ENCODE data around the gene SPINK9.

SPINK9 gene

DNA sequence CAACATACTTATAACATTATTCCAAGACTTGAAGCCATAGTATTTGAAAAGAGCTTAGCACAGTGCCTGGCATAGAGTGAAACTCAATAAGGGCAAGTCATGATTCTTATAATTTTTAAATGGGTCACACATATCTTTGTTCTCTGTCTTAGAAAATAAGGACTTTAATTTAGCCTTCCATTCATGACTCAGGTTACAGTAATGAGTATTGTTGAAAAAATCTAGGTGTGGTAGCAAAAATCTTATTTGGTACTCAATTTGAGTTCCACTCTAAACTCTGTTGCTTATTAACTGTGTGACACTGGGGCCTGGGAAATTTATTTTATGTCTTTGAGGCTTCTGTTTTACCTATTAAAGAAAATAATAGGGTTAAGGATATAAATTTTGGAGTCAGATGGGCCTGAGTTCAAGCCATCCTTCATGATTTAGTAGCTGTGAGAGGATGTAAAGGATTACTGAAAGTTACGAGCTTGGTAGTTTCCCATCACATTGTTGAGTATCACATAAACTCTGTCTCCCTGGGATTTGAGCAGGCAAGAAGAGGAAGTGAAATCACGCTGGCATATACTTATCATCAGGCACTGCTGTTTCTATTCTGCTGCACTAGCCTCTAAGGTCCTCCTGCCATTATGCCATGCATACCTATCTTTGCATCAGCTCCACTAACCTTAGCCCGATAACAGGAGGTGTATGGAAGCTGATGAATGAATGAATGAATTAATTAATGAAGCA, 1.5 kb downstream of the SPINK9 start:
- Histone ChIP-seq H3K4me1 (ENCODE audit: insufficient read depth, low read length, poor library complexity, severe bottlenecking) (no peaks in the 10 kb centered on the region), H4K20me1 (ENCODE audit: insufficient read depth, low read length, poor library complexity, severe bottlenecking) (no peaks in the 10 kb centered on the region), H3K9me3 (ENCODE audit: insufficient read depth, low read depth, low read length) (no peaks in the 10 kb centered on the region), H3F3A (ENCODE audit: low read depth) (no peaks in the 10 kb centered on the region), H3K79me2 (ENCODE audit: insufficient read depth, low read length) (no peaks in the 10 kb centered on the region), H3K36me3 (ENCODE audit: insufficient read depth, low read length) (no peaks in the 10 kb centered on the region), H3K27me3 (ENCODE audit: insufficient read depth, low read length, poor library complexity, severe bottlenecking) (no peaks in the 10 kb centered on the region), H3K4me2 (ENCODE audit: low read depth, low read length, poor library complexity, severe bottlenecking) (no peak overlapping the region), H2AFZ (ENCODE audit: low read length) (no peak overlapping the region), H3K4me3 (ENCODE audit: low read length, poor library complexity, severe bottlenecking) (no peak overlapping the region), H3K9me2 (replicated peaks; ENCODE audit: low read depth, low read length) (no peaks in the 10 kb centered on the region), H3K9ac (ENCODE audit: low read depth, low read length, poor library complexity, severe bottlenecking) (no peak overlapping the region)
- TF ChIP-seq EZH2phosphoT487 (IDR thresholded peaks at IDR 0.05; ENCODE audit: borderline replicate concordance), result no peak
- TF ChIP-seq, protein P1, sequence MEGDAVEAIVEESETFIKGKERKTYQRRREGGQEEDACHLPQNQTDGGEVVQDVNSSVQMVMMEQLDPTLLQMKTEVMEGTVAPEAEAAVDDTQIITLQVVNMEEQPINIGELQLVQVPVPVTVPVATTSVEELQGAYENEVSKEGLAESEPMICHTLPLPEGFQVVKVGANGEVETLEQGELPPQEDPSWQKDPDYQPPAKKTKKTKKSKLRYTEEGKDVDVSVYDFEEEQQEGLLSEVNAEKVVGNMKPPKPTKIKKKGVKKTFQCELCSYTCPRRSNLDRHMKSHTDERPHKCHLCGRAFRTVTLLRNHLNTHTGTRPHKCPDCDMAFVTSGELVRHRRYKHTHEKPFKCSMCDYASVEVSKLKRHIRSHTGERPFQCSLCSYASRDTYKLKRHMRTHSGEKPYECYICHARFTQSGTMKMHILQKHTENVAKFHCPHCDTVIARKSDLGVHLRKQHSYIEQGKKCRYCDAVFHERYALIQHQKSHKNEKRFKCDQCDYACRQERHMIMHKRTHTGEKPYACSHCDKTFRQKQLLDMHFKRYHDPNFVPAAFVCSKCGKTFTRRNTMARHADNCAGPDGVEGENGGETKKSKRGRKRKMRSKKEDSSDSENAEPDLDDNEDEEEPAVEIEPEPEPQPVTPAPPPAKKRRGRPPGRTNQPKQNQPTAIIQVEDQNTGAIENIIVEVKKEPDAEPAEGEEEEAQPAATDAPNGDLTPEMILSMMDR (conservative IDR thresholded peaks at IDR 0.05; ENCODE audit: low read length), result no peak

DNA sequence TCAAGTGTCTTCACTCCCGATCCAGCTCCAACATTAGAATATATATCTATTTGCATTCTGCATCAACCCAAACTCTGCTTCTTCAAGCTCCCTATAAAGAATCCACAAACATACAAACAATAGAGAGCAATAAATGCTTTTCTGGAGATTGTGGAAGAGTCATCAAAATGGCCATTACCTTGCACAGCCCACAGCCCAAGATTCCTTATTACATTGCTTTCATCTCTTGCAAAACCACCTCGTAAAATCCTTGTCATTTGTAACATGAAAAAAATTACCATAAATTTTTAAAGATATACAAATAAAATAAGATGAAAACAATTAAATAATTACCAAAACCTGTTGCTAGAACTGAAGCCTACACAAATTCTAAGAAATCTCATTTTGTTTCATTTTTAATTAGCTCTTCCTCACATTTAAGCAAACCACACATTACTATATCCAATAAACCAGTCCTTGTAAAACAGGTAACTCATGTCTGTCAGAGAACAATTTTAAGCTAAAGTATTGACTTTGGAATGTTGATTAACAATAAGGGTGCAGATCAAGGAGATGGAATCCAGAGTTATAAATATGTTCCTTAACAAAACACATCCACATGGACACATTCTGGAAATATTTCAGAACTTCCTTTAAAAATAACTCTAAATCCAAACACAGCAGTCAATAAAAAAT, 7.1 kb downstream of the SPINK9 start:
- no peaks in the 10 kb centered on the region for H3K79me2 ChIP-seq (ENCODE audit: insufficient read depth, low read length)
- no peaks in the 10 kb centered on the region for H3F3A ChIP-seq (ENCODE audit: low read depth)
- H3K9ac ChIP-seq (ENCODE audit: low read depth, low read length, poor library complexity, severe bottlenecking), result no peak overlapping the region
- no peaks in the 10 kb centered on the region for H3K36me3 ChIP-seq (ENCODE audit: insufficient read depth, low read length)
- TF ChIP-seq EZH2phosphoT487 (IDR thresholded peaks at IDR 0.05; ENCODE audit: borderline replicate concordance), result no peak
- TF ChIP-seq, protein P1 (conservative IDR thresholded peaks at IDR 0.05; ENCODE audit: low read length), result no peak
- no peaks in the 10 kb centered on the region for H3K27me3 ChIP-seq (ENCODE audit: insufficient read depth, low read length, poor library complexity, severe bottlenecking)
- H4K20me1 ChIP-seq (ENCODE audit: insufficient read depth, low read length, poor library complexity, severe bottlenecking), result no peaks in the 10 kb centered on the region
- H3K4me3 ChIP-seq (ENCODE audit: low read length, poor library complexity, severe bottlenecking), result no peak overlapping the region
- no peaks in the 10 kb centered on the region for H3K9me2 ChIP-seq (replicated peaks; ENCODE audit: low read depth, low read length)
- no peak overlapping the region for H2AFZ ChIP-seq (ENCODE audit: low read length)
- H3K4me2 ChIP-seq (ENCODE audit: low read depth, low read length, poor library complexity, severe bottlenecking), result no peak overlapping the region
- no peaks in the 10 kb centered on the region for H3K9me3 ChIP-seq (ENCODE audit: insufficient read depth, low read depth, low read length)
- no peaks in the 10 kb centered on the region for H3K4me1 ChIP-seq (ENCODE audit: insufficient read depth, low read length, poor library complexity, severe bottlenecking)

DNA sequence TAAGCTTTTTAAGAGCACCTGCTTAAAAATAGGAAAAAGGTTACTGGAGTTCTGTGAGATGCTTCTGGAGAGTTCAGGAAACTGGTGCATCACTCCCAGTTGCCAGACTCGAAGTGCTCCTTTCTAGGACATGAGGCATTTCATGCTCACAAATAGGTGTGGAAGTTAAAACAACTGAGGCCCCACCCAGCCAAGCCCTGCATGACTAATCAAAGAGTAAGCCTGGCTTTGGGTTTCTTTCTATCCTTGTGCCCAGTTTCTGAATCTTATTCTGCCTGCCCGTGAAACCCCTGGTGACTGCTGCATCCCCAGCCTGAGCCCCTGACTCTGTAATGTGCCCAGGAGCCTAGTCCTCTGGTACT, 7.7 kb downstream of the SPINK9 start:
- no peak for TF ChIP-seq EZH2phosphoT487 (IDR thresholded peaks at IDR 0.05; ENCODE audit: borderline replicate concordance)
- TF ChIP-seq, protein P1 (conservative IDR thresholded peaks at IDR 0.05; ENCODE audit: low read length), result no peak
- no peak overlapping the region for H3K4me3 ChIP-seq (ENCODE audit: low read length, poor library complexity, severe bottlenecking)
- H3K9me2 ChIP-seq (replicated peaks; ENCODE audit: low read depth, low read length), result no peaks in the 10 kb centered on the region
- no peak overlapping the region for H3K4me2 ChIP-seq (ENCODE audit: low read depth, low read length, poor library complexity, severe bottlenecking)
- H3K79me2 ChIP-seq (ENCODE audit: insufficient read depth, low read length), result no peaks in the 10 kb centered on the region
- H3K9ac ChIP-seq (ENCODE audit: low read depth, low read length, poor library complexity, severe bottlenecking), result no peak overlapping the region
- H3K27me3 ChIP-seq (ENCODE audit: insufficient read depth, low read length, poor library complexity, severe bottlenecking), result no peaks in the 10 kb centered on the region
- no peaks in the 10 kb centered on the region for H3K4me1 ChIP-seq (ENCODE audit: insufficient read depth, low read length, poor library complexity, severe bottlenecking)
- H2AFZ ChIP-seq (ENCODE audit: low read length), result no peak overlapping the region
- H3K36me3 ChIP-seq (ENCODE audit: insufficient read depth, low read length), result no peaks in the 10 kb centered on the region
- no peaks in the 10 kb centered on the region for H3F3A ChIP-seq (ENCODE audit: low read depth)
- no peaks in the 10 kb centered on the region for H4K20me1 ChIP-seq (ENCODE audit: insufficient read depth, low read length, poor library complexity, severe bottlenecking)
- no peaks in the 10 kb centered on the region for H3K9me3 ChIP-seq (ENCODE audit: insufficient read depth, low read depth, low read length)

Measured in Loucy (cell line).